T-helper 2 cell (primary cell): Measurements from ENCODE around the gene IL4R.
"Not testable (repeated sequence)": the region's sequence is repeated elsewhere in the genome, so short reads cannot be mapped to it uniquely, and the experiment has no call there.

ENCODE experiments used
- DNase-seq, 5 experiments: peaks; one replicate each; pipeline versions ENCODE4 v3.0.0 to v3.0.0-alpha.2; 2012 to 2022

IL4R gene

DNA sequence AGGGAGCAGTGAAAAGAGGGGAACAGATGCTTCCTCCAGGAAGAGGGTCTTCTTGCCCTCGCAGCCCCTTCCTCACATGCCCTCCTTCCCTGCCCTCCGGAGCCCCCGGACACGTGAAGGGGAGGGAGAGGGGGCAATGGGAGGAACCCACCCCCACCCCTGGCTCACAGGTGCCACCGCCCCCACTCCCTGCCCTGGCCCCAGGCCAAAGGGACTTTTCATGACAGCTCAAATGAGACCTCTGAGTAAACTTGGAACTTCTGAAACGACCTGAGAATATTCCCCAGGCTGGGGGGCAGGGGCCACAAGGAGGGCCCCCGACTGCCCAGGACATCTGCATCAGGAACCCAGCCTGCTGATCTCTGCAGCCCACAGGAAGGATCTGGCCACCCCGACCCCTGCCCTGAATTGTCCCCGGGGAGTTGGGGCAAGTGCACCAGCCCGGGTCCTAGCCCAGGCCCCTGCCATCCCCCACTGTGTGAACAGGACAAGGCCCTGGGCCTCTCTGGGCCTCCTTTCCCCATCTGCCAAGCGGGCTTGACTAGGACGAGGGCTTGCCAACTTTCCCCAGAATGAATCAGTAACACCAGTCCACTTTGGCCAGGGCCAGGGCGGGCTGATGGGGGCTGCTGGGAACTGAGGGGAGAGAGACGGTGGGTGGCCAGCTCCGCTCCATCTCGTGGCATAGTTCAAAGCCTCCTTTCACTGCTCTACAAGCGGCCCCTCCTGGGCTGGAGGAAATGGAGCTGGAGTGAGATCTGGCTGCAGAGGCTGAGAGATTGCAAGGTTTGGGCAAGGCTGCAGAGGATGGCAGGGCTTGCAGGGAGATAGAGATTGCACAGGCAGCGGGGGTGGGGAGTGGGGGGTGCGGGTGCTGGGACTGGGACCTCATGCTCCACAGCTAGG, 92.0 kb downstream of the IL4R start:
- peak in 2 of 5 experiments; percentile 65 to 70 for DNase-seq

GRCh38 chr16:27406511-27407128, 92.8 kb downstream of the IL4R start:
- DNase-seq: peak in 2 of 5 experiments; percentile 32 to 46

DNA sequence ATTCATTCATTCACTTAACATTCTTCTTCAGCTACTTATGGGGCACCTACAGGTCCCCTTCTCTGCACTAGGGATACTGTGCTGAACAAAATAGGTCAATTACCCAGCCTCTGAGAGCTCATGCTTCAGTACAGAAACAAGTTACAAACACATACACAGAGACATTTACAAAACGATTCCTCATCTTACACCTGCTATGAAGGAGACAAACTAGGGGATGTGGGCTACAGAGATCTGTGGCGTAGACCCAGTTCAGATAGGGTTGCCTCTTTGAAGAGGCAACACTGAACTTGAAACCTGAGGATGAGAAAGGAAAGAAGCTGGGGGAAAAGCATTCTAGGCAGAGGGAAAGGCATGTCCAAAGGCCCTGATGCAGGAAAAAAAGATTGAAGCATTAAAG, 93.4 kb downstream of the IL4R start:
- peak in 2 of 5 experiments; percentile 35 to 72 for DNase-seq

- DNase-seq: peak in 1 of 5 experiments; percentile 49
These were observed 94.3 kb downstream of the IL4R start for GRCh38 chr16:27408012-27408601.

DNA sequence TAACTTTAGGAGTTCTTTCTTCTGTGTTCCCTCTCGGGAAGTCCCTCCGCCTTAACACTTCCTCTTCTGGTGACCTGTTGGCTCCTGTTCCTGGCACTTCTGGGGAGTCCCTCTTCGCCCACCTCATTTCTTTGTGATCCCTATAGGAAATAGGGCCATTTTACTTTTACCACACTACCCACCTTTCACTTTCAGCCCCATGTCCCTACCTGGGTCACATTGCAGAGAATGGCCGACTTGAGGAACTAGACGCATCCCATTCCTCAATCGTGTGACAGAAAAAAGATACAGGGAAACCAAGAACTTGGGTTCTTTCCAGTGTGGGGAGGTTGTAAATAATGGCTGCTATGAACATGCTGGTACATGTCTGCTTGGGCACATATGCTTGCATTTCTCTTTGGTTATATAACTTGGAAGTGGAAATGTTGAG, 94.8 kb downstream of the IL4R start:
- DNase-seq: no peak

DNA sequence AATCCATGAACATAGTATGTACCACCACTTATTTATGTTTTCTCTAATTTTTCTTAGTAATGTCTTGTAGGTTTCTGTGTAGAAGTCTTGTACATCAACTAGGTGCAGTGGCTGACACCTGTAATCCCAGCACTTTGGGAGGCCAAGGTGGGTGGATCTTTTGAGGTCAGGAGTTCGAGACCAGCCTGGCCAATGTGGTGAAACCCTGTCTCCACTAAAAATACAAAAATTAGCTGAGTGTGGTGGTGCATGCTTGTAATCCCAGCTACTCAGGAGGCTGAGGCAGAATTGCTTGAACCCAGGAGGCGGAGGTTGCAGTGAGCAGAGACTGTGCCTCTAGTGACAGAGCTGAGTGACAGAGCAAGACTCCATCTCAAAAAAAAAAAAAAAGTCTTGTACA, 96.2 kb downstream of the IL4R start:
- not testable (repeated sequence) for DNase-seq

GRCh38 chr16:27410761-27411160, 97.0 kb downstream of the IL4R start:
- DNase-seq: no peak

GRCh38 chr16:27413956-27414355, 100.2 kb downstream of the IL4R start:
- no peak for DNase-seq
